CD4-positive, alpha-beta T cell (primary cell): ENCODE data around the gene OR6X1. TPM values are rescaled to one million over a fixed set of nuclear protein-coding genes. Genes with fewer than 3 reads are reported as not detected.
"Not testable (repeated sequence)": the region's sequence is repeated elsewhere in the genome, so short reads cannot be mapped to it uniquely, and the experiment has no call there.

Experiments used
- ATAC-seq: fragments of 200-7000 bp; cut with Tn5 transposase; one replicate; pipeline ENCODE4 v1.10.0; 2022; ENCODE audit warnings: mild to moderate bottlenecking; ENCODE audit not compliant: poor library complexity
- CTCF ChIA-PET: fragments of 350-600 bp; sonication (Branson Sonifier 250); formaldehyde crosslinking; loops from one replicate; lab custom pipeline; 2021; ENCODE audit warnings: antibody characterized with exemption, inconsistent platforms; lab: Charles Lee
- POLR2A ChIA-PET: fragments of 350-600 bp; sonication (Branson Sonifier 250); formaldehyde crosslinking; loops from one replicate; lab custom pipeline; 2021; ENCODE audit warnings: antibody characterized with exemption, inconsistent platforms; lab: Charles Lee
- DNase-seq, 14 experiments: peaks; one replicate each; pipeline ENCODE4 v3.0.0-alpha.2; 2013 to 2020; ENCODE audit warnings: mixed read lengths in 2 of 14
- H3K27ac ChIP-seq, 2 donors: one replicate each; pipeline versions ENCODE4 v1.5.1 to v1.7.0; 2013; ENCODE audit warnings: low read length in 2 of 2, low read depth in 1 of 2, mild to moderate bottlenecking in 1 of 2
- H3K27me3 ChIP-seq, 2 experiments: 1 replicate in 1 of 2; 2 replicates in 1 of 2; pipeline versions ENCODE4 v1.6.1 to v1.7.0; 2013; ENCODE audit warnings: low read length in 2 of 2, control low read depth in 1 of 2, mild to moderate bottlenecking in 1 of 2, moderate library complexity in 1 of 2; ENCODE audit not compliant: insufficient read depth in 2 of 2, control insufficient read depth in 1 of 2
- H3K36me3 ChIP-seq: one replicate; pipeline ENCODE4 v1.6.1; 2013; ENCODE audit warnings: low read length, control low read depth; ENCODE audit not compliant: insufficient read depth
- H3K4me1 ChIP-seq: one replicate; pipeline ENCODE4 v1.6.1; 2013; ENCODE audit warnings: low read length, control low read depth; ENCODE audit not compliant: insufficient read depth
- H3K4me3 ChIP-seq: one replicate; pipeline ENCODE4 v1.5.1; 2013; ENCODE audit warnings: mild to moderate bottlenecking, low read length, moderate library complexity
- H3K9me3 ChIP-seq, 2 experiments: 1 replicate in 1 of 2; 2 replicates in 1 of 2; pipeline versions ENCODE4 v1.6.1 to v1.7.0; 2013; ENCODE audit warnings: low read length in 2 of 2, mild to moderate bottlenecking in 2 of 2, control low read depth in 1 of 2, moderate library complexity in 1 of 2; ENCODE audit not compliant: control insufficient read depth in 1 of 2, insufficient read depth in 1 of 2
- H3K27ac Mint-ChIP-seq: one replicate; pipeline ENCODE4 v1.8.0; 2020; ENCODE audit warnings: mixed read lengths
- H3K27me3 Mint-ChIP-seq: one replicate; pipeline ENCODE4 v1.8.0; 2021; ENCODE audit warnings: mixed read lengths
- H3K36me3 Mint-ChIP-seq: one replicate; pipeline ENCODE4 v1.8.0; 2021; ENCODE audit warnings: low read depth, mixed read lengths
- H3K4me1 Mint-ChIP-seq: one replicate; pipeline ENCODE4 v1.8.0; 2021; ENCODE audit warnings: low read depth, mixed read lengths
- H3K4me3 Mint-ChIP-seq: one replicate; pipeline ENCODE4 v1.8.0; 2020; ENCODE audit warnings: mild to moderate bottlenecking, mixed read lengths
- H3K9me3 Mint-ChIP-seq: one replicate; pipeline ENCODE4 v1.8.0; 2020; ENCODE audit warnings: mixed read lengths
- intact Hi-C, 2 experiments: fragments of 100-400 bp; cut with DNase I in 1 of 2; cut with micrococcal nuclease in 1 of 2; formaldehyde crosslinking; loops; one replicate each; pipeline versions ENCODE4 v1.15.1 to v1.9.0; 2023 to 2025; cut with DNase I, micrococcal nuclease
- total RNA-seq, 174 experiments: library from RNA in 2 of 174; stranded (reverse) in 2 of 174; gene quantifications; one replicate each; pipeline ENCODE4 v1.2.3 and lab custom pipeline; 2021 to 2026
- TF ChIP-seq, protein P1 (sequence below): fragments of 200-600 bp; IDR thresholded peaks from one replicate; pipeline ENCODE4 v1.8.0; 2022; ENCODE audit warnings: antibody characterized with exemption, mild to moderate bottlenecking

Gene OR6X1
- total RNA-seq, 2 experiments from 2014 or later, result not detected

DNA sequence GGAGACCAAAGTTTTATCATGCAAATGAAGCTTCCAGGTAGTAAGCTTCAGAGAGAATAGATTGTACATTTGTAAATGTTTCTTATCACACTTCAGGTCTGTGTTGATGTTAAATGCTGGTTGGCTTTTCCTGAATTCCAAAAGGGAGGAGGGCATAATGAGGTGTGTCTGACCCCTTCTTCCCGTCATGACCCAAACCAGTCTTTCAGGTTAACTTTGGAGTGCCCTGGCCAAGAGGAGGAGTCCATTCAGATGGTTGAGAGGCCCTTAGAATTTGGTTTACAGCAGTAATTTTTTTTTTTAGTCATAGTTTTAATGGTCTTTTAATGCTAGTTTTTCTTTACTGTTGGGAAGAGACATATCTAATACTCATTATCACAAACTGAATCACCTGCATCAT is 2.5 kb downstream of the OR6X1 start:
- Histone ChIP-seq H3K36me3 (no peaks in the 10 kb centered on the region), H3K4me3 (no peak overlapping the region), H3K27ac (no peak overlapping the region), H3K4me1 (no peaks in the 10 kb centered on the region), H3K27me3 (no peaks in the 10 kb centered on the region), H3K9me3 (no peaks in the 10 kb centered on the region)
- Mint-ChIP-seq H3K4me3 (no peak overlapping the region), H3K27ac (no peak overlapping the region), H3K4me1 (no peaks in the 10 kb centered on the region), H3K9me3 (peaks cover 2% of the 10 kb centered on the region), H3K36me3 (no peaks in the 10 kb centered on the region), H3K27me3 (peaks cover 66% of the 10 kb centered on the region)
- TF ChIP-seq, protein P1, sequence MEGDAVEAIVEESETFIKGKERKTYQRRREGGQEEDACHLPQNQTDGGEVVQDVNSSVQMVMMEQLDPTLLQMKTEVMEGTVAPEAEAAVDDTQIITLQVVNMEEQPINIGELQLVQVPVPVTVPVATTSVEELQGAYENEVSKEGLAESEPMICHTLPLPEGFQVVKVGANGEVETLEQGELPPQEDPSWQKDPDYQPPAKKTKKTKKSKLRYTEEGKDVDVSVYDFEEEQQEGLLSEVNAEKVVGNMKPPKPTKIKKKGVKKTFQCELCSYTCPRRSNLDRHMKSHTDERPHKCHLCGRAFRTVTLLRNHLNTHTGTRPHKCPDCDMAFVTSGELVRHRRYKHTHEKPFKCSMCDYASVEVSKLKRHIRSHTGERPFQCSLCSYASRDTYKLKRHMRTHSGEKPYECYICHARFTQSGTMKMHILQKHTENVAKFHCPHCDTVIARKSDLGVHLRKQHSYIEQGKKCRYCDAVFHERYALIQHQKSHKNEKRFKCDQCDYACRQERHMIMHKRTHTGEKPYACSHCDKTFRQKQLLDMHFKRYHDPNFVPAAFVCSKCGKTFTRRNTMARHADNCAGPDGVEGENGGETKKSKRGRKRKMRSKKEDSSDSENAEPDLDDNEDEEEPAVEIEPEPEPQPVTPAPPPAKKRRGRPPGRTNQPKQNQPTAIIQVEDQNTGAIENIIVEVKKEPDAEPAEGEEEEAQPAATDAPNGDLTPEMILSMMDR, result no peak
- intact Hi-C loops, result no loop called here
- CTCF ChIA-PET, result no interaction called here
- POLR2A ChIA-PET, result no interaction called here
- ATAC-seq (no peak), DNase-seq (no peak)

DNA sequence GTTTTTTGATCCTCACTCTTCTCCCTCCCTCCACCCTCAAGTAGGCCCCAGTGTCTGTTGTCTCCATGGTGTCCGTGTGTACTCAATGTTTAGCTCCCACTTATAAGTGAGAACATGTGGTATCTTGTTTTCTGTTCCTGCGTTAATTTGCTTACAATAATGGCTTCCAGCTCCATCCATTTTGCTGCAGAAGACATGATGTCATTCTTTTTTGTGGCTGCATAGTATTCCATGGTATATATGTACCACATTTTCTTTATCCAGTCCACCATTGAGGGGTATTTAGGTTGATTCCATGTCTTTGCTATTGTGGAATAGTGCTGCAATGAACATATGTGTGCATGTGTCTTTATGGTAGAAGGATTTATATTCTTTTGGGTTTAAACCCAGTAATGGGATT is 6.0 kb downstream of the OR6X1 start:
- CTCF ChIA-PET, H3K9me3 Mint-ChIP-seq, H3K27ac Mint-ChIP-seq, H3K4me1 Mint-ChIP-seq, H3K27ac ChIP-seq, ATAC-seq, DNase-seq, H3K9me3 ChIP-seq, H3K4me1 ChIP-seq, H3K36me3 ChIP-seq, H3K27me3 ChIP-seq, H3K4me3 ChIP-seq, H3K36me3 Mint-ChIP-seq, POLR2A ChIA-PET, H3K4me3 Mint-ChIP-seq: not testable (repeated sequence)
- peaks cover 63% of the 10 kb centered on the region for H3K27me3 Mint-ChIP-seq
- intact Hi-C loops, result loop anchor here in 1 of 2 experiments (10.0 kb wide), 4 partner anchors 314 to 1016 kb away; partner anchors contain the start of genes ESAM, GRAMD1B and VWA5A

DNA sequence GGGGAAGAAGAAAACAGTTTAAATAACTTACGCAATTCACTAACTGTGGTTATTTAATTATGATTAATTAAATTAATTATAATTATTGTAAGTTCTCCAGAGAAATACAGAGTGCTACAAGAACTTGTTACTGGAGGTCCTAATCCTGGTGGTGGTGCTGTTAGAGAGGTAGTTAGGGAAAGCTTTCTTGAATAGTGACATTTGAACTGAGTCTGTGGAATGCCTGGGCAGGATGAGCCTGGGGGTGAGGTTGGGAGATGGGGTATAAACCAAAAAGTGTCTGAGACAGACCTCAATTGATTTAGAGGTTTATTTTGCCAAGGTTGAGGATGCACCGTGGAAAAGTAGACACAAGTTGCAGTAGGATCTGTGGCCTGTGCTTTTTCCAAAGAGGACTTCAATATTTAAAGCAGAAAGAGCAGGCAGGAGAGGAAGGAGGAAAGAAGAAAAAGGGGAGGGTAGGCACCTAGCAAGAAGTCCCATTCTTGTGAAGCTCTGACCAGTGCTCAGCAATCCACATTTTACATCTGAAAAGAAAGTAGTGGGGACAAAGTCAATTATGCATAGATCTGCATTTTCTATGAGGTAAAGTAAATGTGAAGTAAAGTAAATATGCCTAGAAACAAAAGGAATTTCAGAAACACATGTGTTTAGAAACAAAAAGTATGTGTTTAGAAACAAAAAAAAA is 8.4 kb downstream of the OR6X1 start:
- ChIA-PET POLR2A (no interaction called here), CTCF (interaction anchor here (1.0 kb wide), 1 partner anchor 27 kb away, joined by 3 read pairs; no protein-coding TSS in a partner anchor)
- no peaks in the 10 kb centered on the region for H3K9me3 ChIP-seq
- H3K4me1 ChIP-seq, result peaks cover 10% of the 10 kb centered on the region
- no peak overlapping the region for H3K4me3 ChIP-seq
- Mint-ChIP-seq H3K27ac (no peak overlapping the region), H3K4me1 (peaks cover 16% of the 10 kb centered on the region), H3K4me3 (no peak overlapping the region), H3K36me3 (peaks cover 7% of the 10 kb centered on the region), H3K9me3 (peaks cover 2% of the 10 kb centered on the region), H3K27me3 (peaks cover 41% of the 10 kb centered on the region)
- no peak for ATAC-seq
- intact Hi-C loops, result loop anchor here in 1 of 2 experiments (10.0 kb wide), 4 partner anchors 311 to 1019 kb away; partner anchors contain the start of genes ESAM, GRAMD1B and VWA5A
- no peak overlapping the region for H3K27ac ChIP-seq
- no peaks in the 10 kb centered on the region for H3K27me3 ChIP-seq
- TF ChIP-seq, protein P1, result no peak
- no peak for DNase-seq
- no peaks in the 10 kb centered on the region for H3K36me3 ChIP-seq
